HepG2 (cell line): ENCODE measurements around the gene EDAR. TPM values are rescaled to one million over a fixed set of nuclear protein-coding genes. Genes with fewer than 3 reads are reported as not detected.

Experiments
- ATAC-seq: fragments of 200-7000 bp; cut with Tn5 transposase; 3 replicates; pipeline ENCODE4 v1.9.1; 2020; ENCODE audit warnings: mild to moderate bottlenecking, moderate library complexity
- BruUV-seq: library from RNA; stranded (reverse); fragments of 400-500 nt; replicated peaks from 2 replicates; lab custom pipeline; 2021; lab: Mats Ljungman, UMichigan
- CTCF ChIA-PET: fragments of 300-600 bp; formaldehyde crosslinking; extraction: SDS; loops from one replicate; lab custom pipeline; 2021; ENCODE audit warnings: low total read pairs, inconsistent platforms, low intra/inter-chr PET ratio; lab: Yijun Ruan, JAX
- POLR2A ChIA-PET: fragments of 350-600 bp; sonication (Branson Sonifier 250); formaldehyde crosslinking; loops from one replicate; lab custom pipeline; 2020; ENCODE audit warnings: antibody characterized with exemption, inconsistent platforms; lab: Yijun Ruan, JAX
- DNase-seq: peaks from one replicate; pipeline ENCODE4 v3.0.0-alpha.2; 2015; ENCODE audit warnings: low spot score
- FAIRE-seq: peaks from 3 replicates; lab custom pipeline; 2011; peaks lifted over from hg19 to GRCh38; lab: Jason Lieb, UNC
- H2AFZ ChIP-seq: one replicate; pipeline ENCODE4 v1.6.1; 2011; ENCODE audit warnings: low read length, inconsistent platforms
- H3K27ac ChIP-seq: fragments of 300-600 bp; 3 replicates; pipeline ENCODE4 v1.8.0; 2011; ENCODE audit warnings: mixed run types, mild to moderate bottlenecking, mixed read lengths, low read length, inconsistent platforms; ENCODE audit not compliant: insufficient read depth; ENCODE audit errors: extremely low read length
- H3K27me3 ChIP-seq, 2 experiments: fragments of 200-600 bp in 1 of 2; 2 replicates in 1 of 2; 3 replicates in 1 of 2; pipeline versions ENCODE4 v1.6.0 to v1.8.0; 2011; ENCODE audit warnings: low read length in 2 of 2, mild to moderate bottlenecking in 2 of 2, moderate library complexity in 2 of 2, inconsistent platforms in 1 of 2; ENCODE audit not compliant: insufficient read depth in 2 of 2, control insufficient read depth in 1 of 2
- H3K36me3 ChIP-seq, 2 experiments: fragments of 200-600 bp in 1 of 2; replicated peaks in 1 of 2; 2 replicates in 1 of 2; 3 replicates in 1 of 2; pipeline versions ENCODE4 v1.5.1 to v1.8.0; 2011; ENCODE audit warnings: low read length in 2 of 2, inconsistent platforms in 1 of 2; ENCODE audit not compliant: insufficient read depth in 2 of 2, control insufficient read depth in 1 of 2
- H3K4me1 ChIP-seq: 2 replicates; pipeline ENCODE4 v1.5.1; 2012; ENCODE audit warnings: low read length, inconsistent platforms; ENCODE audit not compliant: insufficient read depth
- H3K4me2 ChIP-seq: 2 replicates; pipeline ENCODE4 v1.6.0; 2011; ENCODE audit warnings: low read depth, low read length, inconsistent platforms
- H3K4me3 ChIP-seq, 3 experiments: fragments of 200-600 bp in 1 of 3; sonication (generic), shearing (Covaris generic) in 1 of 3; replicated peaks in 1 of 3; 2 replicates each; pipeline ENCODE4 v1.5.1; 2011 to 2016; ENCODE audit warnings: low read length in 3 of 3, inconsistent platforms in 2 of 3, low read depth in 2 of 3, mild to moderate bottlenecking in 2 of 3, control low read depth in 1 of 3, mixed read lengths in 1 of 3; ENCODE audit not compliant: insufficient read depth in 1 of 3
- H3K79me2 ChIP-seq: one replicate; pipeline ENCODE4 v1.6.1; 2011; ENCODE audit warnings: low read length, inconsistent platforms; ENCODE audit not compliant: insufficient read depth
- H3K9ac ChIP-seq: 2 replicates; pipeline ENCODE4 v1.6.0; 2011; ENCODE audit warnings: mild to moderate bottlenecking, low read depth, low read length, inconsistent platforms; ENCODE audit not compliant: insufficient read depth
- H3K9me3 ChIP-seq: 2 replicates; pipeline ENCODE4 v1.5.1; 2012; ENCODE audit warnings: mild to moderate bottlenecking, low read length
- H4K20me1 ChIP-seq: 2 replicates; pipeline ENCODE4 v1.6.0; 2011; ENCODE audit warnings: inconsistent platforms, mild to moderate bottlenecking, low read length, moderate library complexity; ENCODE audit not compliant: insufficient read depth
- MXI1 ChIP-seq: IDR thresholded peaks from 3 replicates; pipeline ENCODE4 v1.6.1; 2012; ENCODE audit warnings: low read depth, low read length, inconsistent platforms, borderline replicate concordance
- PBX3 ChIP-seq: sonication (generic); formaldehyde crosslinking; IDR thresholded peaks from 2 replicates; pipeline ENCODE4 v1.8.1; 2023; ENCODE audit warnings: missing genetic modification reagents, inconsistent platforms, borderline replicate concordance
- ZMYM4 ChIP-seq: sonication (generic); formaldehyde crosslinking; IDR thresholded peaks from 2 replicates; pipeline ENCODE4 v1.8.1; 2023; ENCODE audit warnings: mild to moderate bottlenecking, missing genetic modification reagents
- ZNF83 ChIP-seq: sonication (generic); formaldehyde crosslinking; IDR thresholded peaks from 2 replicates; pipeline ENCODE4 v1.4.0; 2020; ENCODE audit warnings: missing genetic modification reagents, mild to moderate bottlenecking, borderline replicate concordance
- WGBS: methylation state at CpG from one replicate; pipeline ENCODE4 v1.1.6; 2017; ENCODE audit warnings: low lambda C conversion rate; 5-methylcytosine and 5-hydroxymethylcytosine counted together
- in situ Hi-C: cut with HindIII; loops from 2 replicates; pipeline ENCODE4 v1.10.0; 2017; ENCODE audit warnings: low pct_unique_long_range_greater_than_20kb; ENCODE audit not compliant: extremely low pct_ligation_motif_present
- intact Hi-C: fragments of 100-400 bp; cut with micrococcal nuclease; formaldehyde crosslinking; loops from one replicate; pipeline ENCODE4 v1.10.0; 2022; ENCODE audit not compliant: unreplicated experiment
- polyA plus RNA-seq, 8 experiments: library from polyadenylated mRNA; depleted of rRNA in 3 of 8; stranded (reverse) in 7 of 8; unstranded in 1 of 8; fragments of >200 nt; fragmentation: Illumina TruSeq in 4 of 8; extraction: Trizol in 4 of 8; gene quantifications; 2 replicates each; pipeline versions ENCODE4 v1.2.1 to v1.2.3, GENCODE V29; 2011 to 2016; ENCODE audit warnings: low read depth in 4 of 8, missing spikeins in 1 of 8, mixed read lengths in 1 of 8; ENCODE audit not compliant: insufficient read depth in 1 of 8
- total RNA-seq, 5 experiments: library from RNA; depleted of rRNA; stranded (reverse); fragments of >200 nt; fragmentation: Illumina TruSeq; extraction: Trizol; gene quantifications; 2 replicates each; pipeline ENCODE4 v1.2.3, GENCODE V29; 2016; ENCODE audit warnings: low read depth in 1 of 5
- TF ChIP-seq, protein P1 (sequence below): sonication (generic); formaldehyde crosslinking; IDR thresholded peaks from 2 replicates; pipeline ENCODE4 v1.5.0; 2020; ENCODE audit warnings: missing genetic modification reagents

The EDAR gene
- total and polyA plus RNA-seq, 2 of the 13 experiments (the other 11 are each of a cell fraction or from before 2014, with no cell fraction given): not detected

GRCh38 chr2:108918941-108919341 is 70.1 kb downstream of the EDAR start:
- Histone ChIP-seq H3K4me3 (no peak overlapping the region), H3K27ac (no peak overlapping the region), H3K9me3 (no peaks in the 10 kb centered on the region), H3K4me1 (peaks cover 25% of the 10 kb centered on the region), H3K9ac (no peak overlapping the region), H3K27me3 (peaks cover 5 to 58% of the 10 kb centered on the region in 2 experiments; a peak in 4 of 5 replicates), H3K36me3 (no peaks in the 10 kb centered on the region), H2AFZ (no peak overlapping the region)
- BruUV-seq: no TSS peak
- DNase-seq (no peak), FAIRE-seq (no peak)
- intact Hi-C loops: no loop called here
- TF ChIP-seq ZNF83 (CRISPR knock-in tag) (no peak), ZMYM4 (CRISPR knock-in tag) (no peak)
- TF ChIP-seq, all 625 proteins: peak for 0
- in situ Hi-C loops: no loop called here
- no peaks in the 10 kb centered on the region for H3K79me2 ChIP-seq
- H3K4me2 ChIP-seq: no peak overlapping the region
- ATAC-seq: no peak
- WGBS: 56% methylated on average over 12 of the region's 14 CpGs
- ChIA-PET POLR2A (no interaction called here), CTCF (no interaction called here)
- H4K20me1 ChIP-seq: no peaks in the 10 kb centered on the region

DNA sequence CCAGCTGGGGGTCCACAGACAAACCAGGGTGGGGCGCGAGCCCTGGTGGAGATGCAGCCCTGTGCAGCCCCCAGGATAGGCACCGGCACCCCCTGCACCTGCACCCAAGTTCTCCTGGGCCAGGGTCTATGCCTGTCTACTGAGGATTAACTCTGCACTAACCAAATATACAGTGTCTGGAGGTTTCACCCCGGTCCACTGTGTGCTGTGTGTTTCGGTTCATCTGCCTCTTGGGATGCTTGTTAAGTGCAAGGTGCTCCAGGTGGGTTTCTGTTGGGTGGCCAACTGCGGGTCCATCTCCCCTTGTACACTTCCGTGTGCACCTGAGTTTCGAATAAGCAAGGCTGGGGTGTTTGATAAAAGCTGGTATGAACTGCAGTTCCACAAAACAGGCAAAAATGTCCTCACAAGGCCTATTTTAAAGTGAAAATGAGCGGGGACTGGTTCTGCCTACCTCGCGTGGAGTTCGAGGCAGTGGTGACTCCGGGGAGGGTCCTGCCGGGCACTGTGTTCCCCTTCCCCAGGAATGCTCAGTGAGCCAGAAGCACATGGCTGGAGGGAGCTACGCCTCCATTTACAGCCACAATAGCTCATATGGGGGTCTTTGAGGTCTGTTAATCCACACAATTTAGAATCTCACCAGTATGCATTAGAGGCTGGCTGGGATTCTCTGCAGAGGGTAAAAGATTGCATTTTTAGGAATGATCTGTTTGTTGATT is 70.7 kb downstream of the EDAR start:
- Histone ChIP-seq H3K9ac (no peak overlapping the region), H3K4me1 (peaks cover 25% of the 10 kb centered on the region), H2AFZ (no peak overlapping the region)
- no peak for TF ChIP-seq PBX3 (CRISPR knock-in tag)
- no peak for TF ChIP-seq MXI1
- TF ChIP-seq, protein P1, sequence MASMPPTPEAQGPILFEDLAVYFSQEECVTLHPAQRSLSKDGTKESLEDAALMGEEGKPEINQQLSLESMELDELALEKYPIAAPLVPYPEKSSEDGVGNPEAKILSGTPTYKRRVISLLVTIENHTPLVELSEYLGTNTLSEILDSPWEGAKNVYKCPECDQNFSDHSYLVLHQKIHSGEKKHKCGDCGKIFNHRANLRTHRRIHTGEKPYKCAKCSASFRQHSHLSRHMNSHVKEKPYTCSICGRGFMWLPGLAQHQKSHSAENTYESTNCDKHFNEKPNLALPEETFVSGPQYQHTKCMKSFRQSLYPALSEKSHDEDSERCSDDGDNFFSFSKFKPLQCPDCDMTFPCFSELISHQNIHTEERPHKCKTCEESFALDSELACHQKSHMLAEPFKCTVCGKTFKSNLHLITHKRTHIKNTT (CRISPR knock-in tag): no peak
- TF ChIP-seq, all 625 proteins: peak for 0
- H3K27ac ChIP-seq: no peak overlapping the region
- no peaks in the 10 kb centered on the region for H3K79me2 ChIP-seq
- POLR2A ChIA-PET: no interaction called here
- CTCF ChIA-PET: no interaction called here
- no peaks in the 10 kb centered on the region for H4K20me1 ChIP-seq
- intact Hi-C loops: no loop called here
- H3K4me3 ChIP-seq: no peak overlapping the region
- ATAC-seq (no peak), FAIRE-seq (no peak), DNase-seq (no peak)
- BruUV-seq: no TSS peak
- WGBS: 66% methylated on average over 15 of the region's 15 CpGs
- H3K4me2 ChIP-seq: no peak overlapping the region
- peaks cover 5 to 51% of the 10 kb centered on the region in 2 experiments; a peak in 4 of 5 replicates for H3K27me3 ChIP-seq
- H3K9me3 ChIP-seq: no peaks in the 10 kb centered on the region
- in situ Hi-C loops: no loop called here
- no peaks in the 10 kb centered on the region for H3K36me3 ChIP-seq
